GM12878 (cell line): ENCODE measurements around the gene CTH. TPM values are rescaled to one million over a fixed set of nuclear protein-coding genes. Genes with fewer than 3 reads are reported as not detected.

Source experiments
- ATAC-seq: fragments of 200-7000 bp; cut with Tn5 transposase; 3 replicates; pipeline ENCODE4 v1.9.1; 2020; ENCODE audit warnings: mild to moderate bottlenecking, moderate library complexity
- BruUV-seq: library from RNA; stranded (reverse); fragments of 400-500 nt; replicated peaks from 2 replicates; lab custom pipeline; 2021; lab: Mats Ljungman, UMichigan
- CTCF ChIA-PET: fragments of 300-600 bp; sonication (Branson Sonifier 250); formaldehyde crosslinking; extraction: SDS; loops from one replicate; lab custom pipeline; 2021; ENCODE audit warnings: inconsistent platforms; lab: Yijun Ruan, JAX
- POLR2A ChIA-PET: fragments of 350-600 bp; formaldehyde crosslinking; extraction: SDS; loops from one replicate; lab custom pipeline; 2021; ENCODE audit warnings: inconsistent platforms; lab: Charles Lee
- RAD21 ChIA-PET: fragments of 300-600 bp; sonication (Branson Sonifier 250); formaldehyde crosslinking; loops from one replicate; lab custom pipeline; 2023; ENCODE audit warnings: antibody characterized with exemption; ENCODE audit not compliant: unreplicated experiment; lab: Charles Lee
- SMC1A ChIA-PET: fragments of 300-600 bp; sonication (Branson Sonifier 250); formaldehyde crosslinking; loops from one replicate; lab custom pipeline; 2023; ENCODE audit not compliant: unreplicated experiment, uncharacterized antibody; lab: Charles Lee
- DNase-seq: peaks from one replicate; pipeline ENCODE4 v3.0.0-alpha.2; 2011; ENCODE audit warnings: low read depth, low spot score
- FAIRE-seq: peaks from 3 replicates; lab custom pipeline; 2011; peaks lifted over from hg19 to GRCh38; lab: Jason Lieb, UNC
- H2AFZ ChIP-seq: 2 replicates; pipeline ENCODE4 v1.6.0; 2011; ENCODE audit warnings: low read depth, low read length, control low read depth; ENCODE audit not compliant: control insufficient read depth
- H3K27ac ChIP-seq: 2 replicates; pipeline ENCODE4 v1.5.1; 2011; ENCODE audit warnings: control low read depth; ENCODE audit not compliant: control insufficient read depth, insufficient read depth
- H3K27me3 ChIP-seq, 2 experiments: replicated peaks in 1 of 2; 2 replicates each; pipeline versions ENCODE4 v1.6.0 to v1.6.1; 2011; ENCODE audit warnings: low read length in 1 of 2; ENCODE audit not compliant: control insufficient read depth in 2 of 2, insufficient read depth in 2 of 2
- H3K36me3 ChIP-seq, 2 experiments: 2 replicates each; pipeline ENCODE4 v1.5.1; 2011; ENCODE audit warnings: low read length in 1 of 2; ENCODE audit not compliant: control insufficient read depth in 2 of 2, insufficient read depth in 2 of 2
- H3K4me1 ChIP-seq: 2 replicates; pipeline ENCODE4 v1.6.1; 2011; ENCODE audit warnings: mild to moderate bottlenecking, low read length, moderate library complexity, mixed read lengths; ENCODE audit not compliant: control insufficient read depth, insufficient read depth
- H3K4me2 ChIP-seq: 2 replicates; pipeline ENCODE4 v1.6.0; 2011; ENCODE audit warnings: control low read depth; ENCODE audit not compliant: control insufficient read depth, insufficient read depth
- H3K4me3 ChIP-seq: fragments of 200-600 bp; sonication (generic); 2 replicates; pipeline ENCODE4 v1.5.1; 2016
- H3K79me2 ChIP-seq: 2 replicates; pipeline ENCODE4 v1.6.0; 2011; ENCODE audit warnings: low read length; ENCODE audit not compliant: control insufficient read depth, insufficient read depth
- H3K9ac ChIP-seq: 2 replicates; pipeline ENCODE4 v1.8.0; 2011; ENCODE audit warnings: low read length, control low read depth, mixed read lengths; ENCODE audit not compliant: control insufficient read depth, insufficient read depth
- H3K9me3 ChIP-seq: replicated peaks from 3 replicates; pipeline ENCODE4 v1.5.1; 2011; ENCODE audit warnings: mild to moderate bottlenecking, low read length; ENCODE audit not compliant: control insufficient read depth, insufficient read depth
- H4K20me1 ChIP-seq: 2 replicates; pipeline ENCODE4 v1.6.0; 2011; ENCODE audit not compliant: control insufficient read depth, insufficient read depth
- BACH1 ChIP-seq: fragments of 450-650 bp; IDR thresholded peaks from 2 replicates; pipeline ENCODE4 v1.6.1; 2017; ENCODE audit warnings: mild to moderate bottlenecking, borderline replicate concordance
- BCLAF1 ChIP-seq: fragments of 450-650 bp; IDR thresholded peaks from 2 replicates; pipeline ENCODE4 v1.6.1; 2017; ENCODE audit warnings: antibody characterized with exemption, mild to moderate bottlenecking, moderate library complexity
- BHLHE40 ChIP-seq, 2 experiments: fragments of 450-650 bp in 1 of 2; IDR thresholded peaks; 2 replicates each; pipeline ENCODE4 v1.6.1; 2011 to 2017; ENCODE audit warnings: low read depth in 2 of 2, borderline replicate concordance in 1 of 2, improper control_type of control experiment in 1 of 2, low read length in 1 of 2, mild to moderate bottlenecking in 1 of 2
- DPF2 ChIP-seq: fragments of 450-650 bp; IDR thresholded peaks from 2 replicates; pipeline ENCODE4 v1.6.1; 2017; ENCODE audit warnings: mild to moderate bottlenecking
- E2F4 ChIP-seq: IDR thresholded peaks from 2 replicates; pipeline ENCODE4 v1.6.1; 2012; ENCODE audit warnings: low read depth, low read length, improper control_type of control experiment
- EP300 ChIP-seq, 2 experiments: fragments of 150-350 bp in 1 of 2; IDR thresholded peaks; 2 replicates each; pipeline ENCODE4 v1.6.1; 2011 to 2012; ENCODE audit warnings: low read depth in 2 of 2, low read length in 2 of 2, borderline replicate concordance in 1 of 2, improper control_type of control experiment in 1 of 2, inconsistent platforms in 1 of 2; ENCODE audit not compliant: control insufficient read depth in 1 of 2
- ETV6 ChIP-seq, 2 experiments: fragments of 450-650 bp in 1 of 2; IDR thresholded peaks in 1 of 2; conservative IDR thresholded peaks in 1 of 2; 2 replicates each; pipeline ENCODE4 v1.6.1; 2014; ENCODE audit warnings: antibody characterized with exemption in 1 of 2, borderline replicate concordance in 1 of 2, low read depth in 1 of 2, mild to moderate bottlenecking in 1 of 2, moderate library complexity in 1 of 2
- IKZF1 ChIP-seq: fragments of 450-650 bp; conservative IDR thresholded peaks from 2 replicates; pipeline ENCODE4 v1.6.1; 2017; ENCODE audit warnings: antibody characterized with exemption, mild to moderate bottlenecking
- IKZF2 ChIP-seq, 2 experiments: fragments of 450-650 bp; IDR thresholded peaks; 2 replicates each; pipeline ENCODE4 v1.6.1; 2017; ENCODE audit warnings: mild to moderate bottlenecking in 2 of 2, moderate library complexity in 2 of 2
- KDM1A ChIP-seq: fragments of 200-600 bp; sonication (generic); IDR thresholded peaks from 2 replicates; pipeline ENCODE4 v1.6.1; 2016; ENCODE audit warnings: borderline replicate concordance
- MEF2A ChIP-seq: IDR thresholded peaks from 2 replicates; pipeline ENCODE4 v1.6.1; 2011; ENCODE audit warnings: low read depth, mild to moderate bottlenecking, low read length, moderate library complexity; ENCODE audit not compliant: insufficient read depth
- MTA2 ChIP-seq: fragments of 450-650 bp; IDR thresholded peaks from 2 replicates; pipeline ENCODE4 v1.6.1; 2016; ENCODE audit warnings: low read depth, mild to moderate bottlenecking, moderate library complexity
- MYB ChIP-seq: fragments of 150-350 bp; IDR thresholded peaks from 2 replicates; pipeline ENCODE4 v1.6.1; 2014; ENCODE audit warnings: mild to moderate bottlenecking, low read depth, low read length, borderline replicate concordance
- NR2C2 ChIP-seq: IDR thresholded peaks from 2 replicates; pipeline ENCODE4 v1.6.1; 2011; ENCODE audit warnings: borderline replicate concordance, low read depth; ENCODE audit not compliant: control insufficient read depth, insufficient read length
- PAX5 ChIP-seq: IDR thresholded peaks from 2 replicates; pipeline ENCODE4 v1.6.1; 2011; ENCODE audit warnings: low read depth, low read length, borderline replicate concordance
- RAD51 ChIP-seq: fragments of 450-650 bp; IDR thresholded peaks from 2 replicates; pipeline ENCODE4 v1.6.1; 2016; ENCODE audit warnings: moderate library complexity, mild to moderate bottlenecking, inconsistent platforms
- SPI1 ChIP-seq: IDR thresholded peaks from 2 replicates; pipeline ENCODE4 v1.6.1; 2011; ENCODE audit warnings: low read depth, mild to moderate bottlenecking, low read length, moderate library complexity, borderline replicate concordance; ENCODE audit not compliant: insufficient read depth
- SREBF1 ChIP-seq: IDR thresholded peaks from 2 replicates; pipeline ENCODE4 v1.6.1; 2012; ENCODE audit warnings: mild to moderate bottlenecking, low read length
- SRF ChIP-seq, 2 experiments: IDR thresholded peaks; 2 replicates each; pipeline ENCODE4 v1.6.1; 2011; ENCODE audit warnings: low read depth in 2 of 2, low read length in 2 of 2, mild to moderate bottlenecking in 1 of 2, moderate library complexity in 1 of 2
- SUPT20H ChIP-seq: IDR thresholded peaks from 2 replicates; pipeline ENCODE4 v1.6.1; 2011; ENCODE audit warnings: low read depth, mild to moderate bottlenecking, low read length, moderate library complexity, borderline replicate concordance; ENCODE audit not compliant: control insufficient read depth
- ZSCAN29 ChIP-seq: fragments of 450-650 bp; IDR thresholded peaks from 2 replicates; pipeline ENCODE4 v1.6.1; 2017; ENCODE audit warnings: mild to moderate bottlenecking, moderate library complexity
- WGBS: methylation state at CpG from one replicate; pipeline ENCODE4 v1.1.6; 2016; ENCODE audit warnings: low lambda C conversion rate; ENCODE audit not compliant: insufficient replicate concordance, insufficient coverage; ENCODE audit errors: missing lambda C conversion rate; 5-methylcytosine and 5-hydroxymethylcytosine counted together
- in situ Hi-C: fragments of 300-500 bp; cut with MboI; formaldehyde crosslinking; loops from 9 replicates; pipeline ENCODE4 v1.14.3; 2018; ENCODE audit warnings: mixed read lengths
- intact Hi-C: fragments of 100-400 bp; cut with micrococcal nuclease; formaldehyde crosslinking; loops from one replicate; pipeline ENCODE4 v1.14.2; 2022; ENCODE audit not compliant: unreplicated experiment
- polyA plus RNA-seq, 11 experiments: library from polyadenylated mRNA; depleted of rRNA in 4 of 11; unstranded in 6 of 11; stranded (reverse) in 5 of 11; fragments of >200 nt; fragmentation: Nextera tagmentation in 4 of 11; fragmentation: Illumina TruSeq in 1 of 11; extraction: Ambion mirVana in 4 of 11; extraction: Trizol in 1 of 11; gene quantifications; 1 replicate in 1 of 11; 2 replicates in 10 of 11; pipeline versions ENCODE4 v1.2.1 to v1.2.3, GENCODE V29; 2011 to 2016; ENCODE audit warnings: inconsistent platforms in 2 of 11, missing spikeins in 2 of 11, low read depth in 1 of 11
- total RNA-seq, 4 experiments: library from RNA; depleted of rRNA in 3 of 4; stranded (reverse); fragments of >200 nt in 3 of 4; fragmentation: Illumina TruSeq in 1 of 4; extraction: Trizol in 1 of 4; gene quantifications; 2 replicates each; pipeline versions ENCODE4 v1.2.1 to v1.2.3, GENCODE V29; 2013 to 2021

Gene CTH
- total and polyA plus RNA-seq, 10 of the 15 experiments (the other 5 are each of a cell fraction or from before 2014, with no cell fraction given), result 6.3 to 17.5 (median 10.4) TPM

- Histone ChIP-seq H3K27me3 (no peaks in the 10 kb centered on the region), H3K4me1 (peaks cover 29% of the 10 kb centered on the region), H3K27ac (peak overlapping the region; percentile 14; the same call in 1 of the 2 replicates), H3K4me3 (no peak overlapping the region), H3K36me3 (peaks cover 0 to 3% of the 10 kb centered on the region in 2 experiments; a peak in 1 of 4 replicates), H2AFZ (no peak overlapping the region), H3K9ac (no peak overlapping the region), H3K9me3 (no peaks in the 10 kb centered on the region), H4K20me1 (no peaks in the 10 kb centered on the region), H3K79me2 (peaks cover 13% of the 10 kb centered on the region), H3K4me2 (peak overlapping the region; percentile 65)
- ChIA-PET SMC1A (interaction anchor here (0.8 to 1.7 kb wide), 2 partner anchors 61 to 68 kb away, joined by 3 to 10 read pairs; partner anchors contain the start of gene ANKRD13C), POLR2A (no interaction called here), CTCF (no interaction called here), RAD21 (no interaction called here)
- no TSS peak for BruUV-seq
- WGBS, result 0% methylated on average over 4 of the region's 4 CpGs
- ATAC-seq (no peak), FAIRE-seq (no peak), DNase-seq (peak; percentile 7)
- in situ Hi-C loops (no loop called here), intact Hi-C loops (loop anchor here (10.0 kb wide), 1 partner anchor 211 kb away; the partner anchor contains the start of gene LRRC40)
- TF ChIP-seq PAX5 (no peak), EP300 (IDR thresholded peaks at IDR 0.05; ENCODE audit: borderline replicate concordance in 1 of 2, control insufficient read depth in 1 of 2, low read depth in 2 of 2, low read length in 2 of 2) (no peak), MYB (no peak), E2F4 (no peak), KDM1A (no peak), NR2C2 (no peak), SRF (IDR thresholded peaks at IDR 0.05; ENCODE audit: low read depth in 2 of 2, low read length in 2 of 2) (no peak), RAD51 (no peak), BHLHE40 (IDR thresholded peaks at IDR 0.05; ENCODE audit: borderline replicate concordance in 1 of 2, low read depth in 2 of 2, low read length in 1 of 2) (no peak), SPI1 (peak; percentile 53), DPF2 (no peak), MEF2A (peak; percentile 64; the same call in 1 of the 2 replicates), IKZF2 (IDR thresholded peaks at IDR 0.05) (peak; percentile 38 to 58; a peak in 2 of 4 replicates), SUPT20H (no peak), ZSCAN29 (no peak), MTA2 (0 out of 2 replicates have a peak, but pooled peaks have one; percentile 15), BACH1 (no peak), ETV6 (conservative IDR thresholded peaks at IDR 0.05 in 1 of 2, IDR thresholded peaks at IDR 0.05 in 1 of 2; ENCODE audit: borderline replicate concordance in 1 of 2, low read depth in 1 of 2) (no peak), IKZF1 (no peak), SREBF1 (no peak), BCLAF1 (no peak)
Measured at GRCh38 chr1:70415882-70416281, 4.8 kb downstream of the CTH start.
